Cerebellar nuclear complex (tissue), 1 donor: Measurements from ENCODE around the gene CPNE4.
"Not testable (repeated sequence)": the region's sequence is repeated elsewhere in the genome, so short reads cannot be mapped to it uniquely, and the experiment has no call there.

Source experiments
- DNase-seq, 2 experiments: peaks; one replicate each; lab custom pipeline; 2025; lab: John Stamatoyannopoulos, UW

Gene CPNE4

DNA sequence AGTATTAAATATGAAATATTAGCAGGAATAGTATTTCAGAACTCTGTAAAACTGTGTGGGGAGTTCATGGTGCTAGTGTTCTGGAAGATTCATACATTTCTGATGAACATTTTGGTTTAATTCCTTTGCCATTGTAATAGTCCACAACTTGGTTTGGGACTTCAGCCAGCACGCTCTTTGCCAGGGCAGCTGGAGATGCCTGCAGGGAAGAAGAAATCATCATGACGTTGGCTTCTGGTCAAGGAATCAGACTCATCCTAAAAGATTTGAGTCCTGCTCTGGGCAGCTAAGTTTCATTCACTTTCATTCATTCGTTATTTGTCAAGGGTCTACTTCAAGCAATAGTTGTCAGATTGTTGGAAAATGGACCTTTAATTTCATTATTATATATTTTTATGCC, 499.7 kb downstream of the CPNE4 start:
- no peak for DNase-seq

DNA sequence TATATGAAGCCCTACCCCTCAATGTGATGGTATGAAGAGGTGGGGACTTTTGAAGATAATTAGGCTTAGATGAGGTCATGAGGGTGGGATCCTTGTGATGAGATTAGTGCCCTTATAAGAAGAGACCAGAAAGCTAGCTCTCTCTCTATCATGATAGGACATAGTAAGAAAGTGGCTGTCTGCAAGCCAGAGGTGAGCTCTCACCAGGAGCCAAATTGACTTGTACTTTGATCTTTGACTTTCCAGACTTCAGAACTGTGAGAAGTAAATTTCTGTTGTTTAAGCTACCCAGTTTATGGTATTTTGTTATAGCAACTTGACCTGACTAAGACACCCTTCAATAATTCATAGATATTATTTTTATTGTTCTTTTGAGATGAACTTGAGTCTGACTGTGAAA, 502.2 kb downstream of the CPNE4 start:
- no peak for DNase-seq

- DNase-seq = no peak
Measured at GRCh38 chr3:131530843-131531242, 504.0 kb downstream of the CPNE4 start.

GRCh38 chr3:131530388-131530787, 504.4 kb downstream of the CPNE4 start:
- DNase-seq = no peak

- DNase-seq = no peak
Measured at GRCh38 chr3:131526801-131527347, 507.9 kb downstream of the CPNE4 start.

GRCh38 chr3:131518680-131519079, 516.1 kb downstream of the CPNE4 start:
- DNase-seq = no peak

GRCh38 chr3:131505421-131505820, 529.4 kb downstream of the CPNE4 start:
- no peak for DNase-seq

GRCh38 chr3:131503320-131503635, 531.5 kb downstream of the CPNE4 start:
- DNase-seq = no peak

DNA sequence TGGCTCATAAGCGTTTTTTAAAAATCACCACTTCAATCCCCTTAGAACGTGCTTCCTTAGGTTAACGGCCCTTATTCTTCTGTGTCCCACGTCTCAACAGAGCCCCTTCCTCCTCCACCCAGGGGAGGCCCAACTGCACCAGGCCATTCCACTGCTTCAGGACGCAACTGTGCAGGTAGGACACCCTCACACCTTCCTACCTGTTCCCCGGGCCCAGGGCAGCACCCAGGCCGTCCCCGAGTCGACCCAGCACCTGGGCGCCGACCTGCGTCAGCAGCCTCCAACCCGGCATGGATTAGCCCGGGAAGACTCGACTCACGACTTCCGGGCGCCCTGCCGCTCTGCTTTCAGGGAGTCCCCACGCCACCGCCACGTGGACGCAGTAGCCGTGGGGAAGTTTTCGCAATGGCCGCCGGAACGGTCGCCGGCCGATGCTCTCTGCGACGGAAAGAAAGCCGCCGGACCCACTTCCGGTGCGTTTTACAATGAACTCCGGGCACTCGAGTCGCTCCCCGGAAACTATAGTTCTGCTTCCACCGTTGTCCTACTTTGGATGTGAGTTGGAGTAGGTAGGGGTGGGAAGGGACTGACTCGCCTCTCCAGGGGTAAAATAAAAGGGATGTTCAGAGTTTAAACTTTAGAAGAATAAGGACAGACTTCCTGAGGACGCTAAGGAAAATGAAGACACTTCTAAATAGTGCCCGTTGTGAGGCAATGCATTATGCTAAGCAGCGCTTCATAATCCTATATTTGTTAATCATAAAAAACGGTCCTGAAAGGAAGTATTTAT, 532.1 kb downstream of the CPNE4 start, which contains the start of gene MRPL3:
Gene MRPL3 (minus strand): TSS at position 442 of the 790 bp plus-strand sequence. CDS start 150 bp downstream, at position 292.
- DNase-seq = peak in 1 of 2 experiments; percentile 46

DNA sequence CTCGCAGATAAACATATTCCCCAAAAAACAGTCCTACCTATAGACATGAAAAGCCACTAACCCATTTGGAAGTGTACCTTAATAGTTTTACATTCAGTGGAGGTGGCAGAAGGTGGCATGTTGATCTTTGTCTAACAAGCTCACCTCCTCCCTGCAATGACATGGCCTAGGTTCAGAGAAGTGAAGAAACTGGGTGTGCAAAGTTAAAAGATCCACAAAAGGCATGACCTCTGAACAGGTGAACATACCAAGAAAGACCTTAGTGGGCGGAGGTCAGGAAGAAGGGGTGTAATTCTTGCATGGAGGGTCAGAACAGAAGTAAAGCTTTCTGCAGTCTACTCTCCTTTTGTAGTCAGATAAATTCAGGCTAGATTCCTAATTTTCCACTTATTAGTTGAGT, 532.9 kb downstream of the CPNE4 start:
- DNase-seq = no peak

DNA sequence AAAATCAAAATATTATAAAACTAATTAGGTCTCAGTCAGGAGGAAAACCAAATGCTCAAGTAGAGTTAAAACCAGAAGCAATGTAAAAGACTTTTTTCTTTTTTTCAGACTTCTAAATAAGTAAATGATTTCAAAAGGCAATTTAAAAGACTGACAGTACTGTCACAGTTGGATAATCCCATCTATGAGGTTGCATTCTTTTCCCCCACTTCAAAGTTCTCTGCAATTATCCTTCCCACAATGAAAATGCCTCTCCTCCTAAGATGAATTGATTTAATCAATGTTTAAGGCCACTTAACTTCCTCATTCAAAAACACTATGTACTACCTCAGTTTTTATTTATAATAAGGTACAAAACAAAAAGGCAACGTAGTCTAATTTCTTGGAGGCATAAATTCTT, 540.1 kb downstream of the CPNE4 start:
- no peak for DNase-seq

DNA sequence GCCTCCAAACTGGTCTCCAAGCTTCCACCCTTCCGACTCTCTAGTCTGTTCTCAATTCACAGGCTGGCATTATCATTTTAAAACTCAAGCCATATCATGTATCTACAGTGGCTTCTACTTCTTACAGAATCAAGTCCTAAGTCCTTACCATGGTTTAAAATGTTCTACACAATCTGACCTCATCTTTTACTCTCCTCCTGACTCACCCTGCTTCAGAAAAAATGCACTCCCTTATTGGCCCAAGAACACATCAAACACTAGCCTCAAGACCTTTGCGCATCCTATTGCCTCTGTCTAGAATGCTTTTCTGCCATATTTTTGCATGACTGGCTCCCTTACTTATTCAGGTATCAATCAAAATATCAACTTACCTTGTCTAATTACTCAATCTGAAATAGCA, 543.0 kb downstream of the CPNE4 start:
- DNase-seq = no peak

GRCh38 chr3:131491084-131491483, 543.7 kb downstream of the CPNE4 start:
- no peak for DNase-seq

DNA sequence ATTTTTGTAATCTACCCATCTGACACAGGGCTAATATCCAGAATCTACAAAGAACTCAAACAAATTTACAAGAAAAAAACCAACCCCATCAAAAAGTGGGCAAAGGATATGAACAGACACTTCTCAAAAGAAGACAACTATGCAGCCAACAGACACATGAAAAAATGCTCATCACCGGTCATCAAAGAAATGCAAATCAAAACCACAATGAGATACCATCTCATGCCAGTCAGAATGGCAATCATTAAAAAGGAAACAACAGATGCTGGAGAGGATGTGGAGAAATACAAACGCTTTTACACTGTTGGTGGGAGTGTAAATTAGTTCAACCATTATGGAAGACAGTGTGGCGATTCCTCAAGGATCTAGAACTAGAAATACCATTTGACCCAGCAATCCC, 548.3 kb downstream of the CPNE4 start:
- DNase-seq = not testable (repeated sequence)

- no peak for DNase-seq
Measured at GRCh38 chr3:131485119-131485518, 549.7 kb downstream of the CPNE4 start.

- DNase-seq = no peak
Measured at GRCh38 chr3:131484496-131485111, 550.2 kb downstream of the CPNE4 start.
